Stimulated activated naive B cell treated with anti-CD40 and anti-IgM and Interleukin-4, amounts not matched to agents 10 μg/mL and 1 μg/mL and 100 μg/mL, for 72 hours (primary cell): ENCODE results near the gene TSNAX.
A peak's percentile ranks its signal among the peaks of the same experiment; 100 is the strongest.

Source experiments
- ATAC-seq, 2 donors: fragments of 150-1000 bp; cut with Tn5 transposase; replicated peaks; 2 replicates each; pipeline ENCODE4 v1.10.0; 2021; ENCODE audit warnings: moderate library complexity in 1 of 2
- DNase-seq: peaks from one replicate; pipeline ENCODE4 v3.0.0; 2021
- H3K27ac Mint-ChIP-seq: one replicate; pipeline ENCODE4 v1.8.0; 2022; ENCODE audit warnings: mild to moderate bottlenecking, mixed read lengths
- H3K27me3 Mint-ChIP-seq, 2 donors: one replicate each; pipeline ENCODE4 v1.8.0; 2022; ENCODE audit warnings: mixed read lengths in 2 of 2
- H3K36me3 Mint-ChIP-seq, 2 donors: one replicate each; pipeline ENCODE4 v1.8.0; 2022; ENCODE audit warnings: mixed read lengths in 2 of 2, mild to moderate bottlenecking in 1 of 2
- H3K4me1 Mint-ChIP-seq, 2 donors: one replicate each; pipeline ENCODE4 v1.8.0; 2022; ENCODE audit warnings: mixed read lengths in 2 of 2, mild to moderate bottlenecking in 1 of 2
- H3K4me3 Mint-ChIP-seq, 2 donors: one replicate each; pipeline ENCODE4 v1.8.0; 2022; ENCODE audit warnings: mild to moderate bottlenecking in 2 of 2, mixed read lengths in 2 of 2, moderate library complexity in 1 of 2
- H3K9me3 Mint-ChIP-seq, 2 donors: one replicate each; pipeline ENCODE4 v1.8.0; 2022; ENCODE audit warnings: mixed read lengths in 2 of 2, mild to moderate bottlenecking in 1 of 2

TSNAX gene

DNA sequence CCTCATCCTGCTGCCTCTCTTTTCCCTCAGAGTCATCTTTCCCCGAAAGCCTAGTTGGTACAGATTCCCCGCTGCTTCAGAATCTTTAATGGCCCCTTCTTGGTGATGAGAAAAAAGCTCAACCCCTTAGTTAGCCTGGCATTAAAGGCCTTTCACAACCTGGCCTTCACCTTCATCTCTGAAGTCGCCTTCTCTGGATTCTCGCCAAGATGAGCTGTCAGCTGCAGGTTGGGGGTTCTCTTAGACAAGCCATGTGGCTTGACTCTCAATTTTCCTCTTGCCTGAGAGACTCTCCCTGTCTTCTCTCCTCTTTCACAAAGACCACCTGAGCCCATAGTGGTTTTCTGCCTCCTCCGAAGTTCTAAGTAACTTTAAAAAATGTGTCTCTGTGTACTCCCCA, 82.6 kb downstream of the TSNAX start:
- peaks cover 2 to 11% of the 10 kb centered on the region in 2 donors for H3K9me3 Mint-ChIP-seq
- peaks cover 48 to 56% of the 10 kb centered on the region in 2 donors for H3K4me1 Mint-ChIP-seq
- peaks cover 4 to 15% of the 10 kb centered on the region in 2 donors for H3K36me3 Mint-ChIP-seq
- DNase-seq (no peak), ATAC-seq (no peak)
- H3K4me3 Mint-ChIP-seq: no peak overlapping the region
- peaks cover 10 to 25% of the 10 kb centered on the region in 2 donors for H3K27me3 Mint-ChIP-seq
- H3K27ac Mint-ChIP-seq: peak overlapping the region; percentile 11

DNA sequence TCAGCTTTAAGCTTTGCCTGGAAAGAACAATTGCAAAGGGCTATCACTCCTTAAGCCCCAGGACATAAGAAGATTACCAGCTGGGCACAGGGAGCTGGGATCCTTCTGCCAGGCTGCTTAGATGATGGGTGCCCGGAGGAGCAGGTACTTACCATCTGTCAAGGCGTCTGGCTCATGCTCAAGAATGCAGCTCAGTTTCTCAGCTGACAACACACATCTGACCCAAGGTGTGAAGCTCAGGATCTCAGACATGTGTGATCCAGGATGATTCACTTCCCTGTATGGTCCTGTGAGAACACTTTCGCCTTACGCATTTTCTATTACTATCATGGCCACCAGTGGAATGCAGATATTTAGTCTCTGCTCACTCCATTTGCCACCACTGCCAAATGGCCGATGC, 83.4 kb downstream of the TSNAX start:
- Mint-ChIP-seq H3K4me1 (peaks cover 48 to 56% of the 10 kb centered on the region in 2 donors), H3K27ac (no peak overlapping the region)
- no peak for ATAC-seq

GRCh38 chr1:231612393-231613089, 84.1 kb downstream of the TSNAX start:
- H3K9me3 Mint-ChIP-seq: peaks cover 2 to 11% of the 10 kb centered on the region in 2 donors
- ATAC-seq (peak; percentile 97 to 98), DNase-seq (peak; percentile 57)
- H3K27me3 Mint-ChIP-seq: peaks cover 10 to 19% of the 10 kb centered on the region in 2 donors
- H3K36me3 Mint-ChIP-seq: peaks cover 4 to 15% of the 10 kb centered on the region in 2 donors
- H3K4me3 Mint-ChIP-seq: peak overlapping the region; percentile 39 to 63
- H3K27ac Mint-ChIP-seq: peak overlapping the region; percentile 32
- H3K4me1 Mint-ChIP-seq: peaks cover 44 to 51% of the 10 kb centered on the region in 2 donors

More for the DNA sequence above, 83.4 kb downstream of the TSNAX start:
- Mint-ChIP-seq H3K27me3 (peaks cover 10 to 25% of the 10 kb centered on the region in 2 donors), H3K9me3 (peaks cover 2 to 11% of the 10 kb centered on the region in 2 donors), H3K4me3 (no peak overlapping the region), H3K36me3 (peaks cover 4 to 15% of the 10 kb centered on the region in 2 donors)
- no peak for DNase-seq

DNA sequence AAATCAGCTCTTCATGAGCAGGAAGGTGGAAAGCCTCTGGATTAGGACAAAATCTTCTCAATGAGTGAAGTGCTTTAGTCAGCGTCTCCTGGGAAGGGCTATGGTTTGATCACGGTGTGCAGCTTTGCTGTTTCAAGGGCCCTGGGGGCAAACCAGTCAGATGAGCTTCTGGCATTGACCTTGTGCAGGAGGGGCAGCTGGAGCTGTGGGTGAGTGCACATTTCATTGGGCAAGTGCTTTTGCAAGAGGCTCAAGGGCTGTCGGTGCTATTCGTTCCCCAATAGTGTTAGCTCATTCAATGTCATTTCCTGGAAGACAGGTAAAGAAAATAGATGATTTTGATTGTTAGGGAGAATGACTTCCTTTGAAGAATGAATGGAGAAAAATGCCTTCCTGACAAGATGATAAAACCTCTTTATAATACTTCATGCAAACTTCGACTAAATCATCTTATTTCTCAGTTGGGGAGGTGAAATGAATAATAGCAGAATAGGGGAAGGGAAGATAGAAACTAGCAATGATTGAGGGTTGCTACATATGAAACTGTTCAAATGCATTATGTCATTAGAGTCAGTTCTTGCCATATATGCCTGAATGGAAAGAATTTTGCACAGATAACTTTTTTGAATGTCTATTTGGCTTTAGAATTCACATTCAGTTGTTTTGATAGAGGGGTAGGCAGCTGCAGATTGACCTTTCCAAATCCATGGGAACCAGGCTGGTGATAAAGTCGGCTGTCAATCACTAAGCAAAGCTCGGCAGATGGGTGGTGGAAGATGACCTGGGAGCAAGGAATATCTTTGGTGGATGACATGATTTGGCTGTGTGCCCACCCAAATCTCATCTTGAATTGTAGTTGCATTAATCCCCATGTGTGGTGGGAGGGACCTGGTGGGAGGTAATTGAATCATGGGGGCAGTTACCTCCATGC, 85.2 kb downstream of the TSNAX start:
- Mint-ChIP-seq H3K27me3 (peaks cover 19 to 25% of the 10 kb centered on the region in 2 donors), H3K4me3 (peak overlapping the region in 1 of 2 donors; percentile 7), H3K4me1 (peaks cover 44 to 52% of the 10 kb centered on the region in 2 donors), H3K36me3 (peaks cover 4 to 15% of the 10 kb centered on the region in 2 donors), H3K9me3 (peaks cover 2 to 11% of the 10 kb centered on the region in 2 donors), H3K27ac (peak overlapping the region; percentile 26)
- DNase-seq (no peak), ATAC-seq (peak; percentile 26 to 43)
